GM12873 (cell line): ENCODE measurements around the gene TRIO.

Source experiments
- TF ChIP-seq, protein P1 (sequence below): IDR thresholded peaks from 2 replicates; pipeline ENCODE4 v1.5.1; 2012; ENCODE audit warnings: low read depth, mild to moderate bottlenecking, moderate library complexity, low read length, control low read depth; ENCODE audit not compliant: insufficient read depth; ENCODE audit errors: missing control alignments

TRIO gene

DNA sequence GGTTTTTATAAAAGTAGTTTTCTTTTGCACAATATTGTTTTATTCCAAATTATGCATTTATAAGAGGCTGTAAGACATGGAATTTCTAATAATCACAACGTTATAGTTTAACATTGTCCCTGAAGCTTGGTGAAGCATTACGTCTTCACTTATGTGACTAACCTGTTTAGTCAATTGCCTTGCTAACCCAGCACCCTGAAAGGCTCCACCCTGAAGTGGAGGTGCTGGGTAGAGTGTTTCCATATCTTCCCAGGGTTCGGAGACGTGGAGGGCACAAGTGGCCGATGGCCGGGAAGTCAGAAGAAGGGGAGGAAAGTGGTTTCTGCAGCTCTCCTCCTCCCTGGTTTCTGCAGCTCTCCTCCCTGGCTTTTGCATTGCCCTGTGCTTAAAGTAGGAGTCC is 83.4 kb downstream of the TRIO start:
- TF ChIP-seq, protein P1, sequence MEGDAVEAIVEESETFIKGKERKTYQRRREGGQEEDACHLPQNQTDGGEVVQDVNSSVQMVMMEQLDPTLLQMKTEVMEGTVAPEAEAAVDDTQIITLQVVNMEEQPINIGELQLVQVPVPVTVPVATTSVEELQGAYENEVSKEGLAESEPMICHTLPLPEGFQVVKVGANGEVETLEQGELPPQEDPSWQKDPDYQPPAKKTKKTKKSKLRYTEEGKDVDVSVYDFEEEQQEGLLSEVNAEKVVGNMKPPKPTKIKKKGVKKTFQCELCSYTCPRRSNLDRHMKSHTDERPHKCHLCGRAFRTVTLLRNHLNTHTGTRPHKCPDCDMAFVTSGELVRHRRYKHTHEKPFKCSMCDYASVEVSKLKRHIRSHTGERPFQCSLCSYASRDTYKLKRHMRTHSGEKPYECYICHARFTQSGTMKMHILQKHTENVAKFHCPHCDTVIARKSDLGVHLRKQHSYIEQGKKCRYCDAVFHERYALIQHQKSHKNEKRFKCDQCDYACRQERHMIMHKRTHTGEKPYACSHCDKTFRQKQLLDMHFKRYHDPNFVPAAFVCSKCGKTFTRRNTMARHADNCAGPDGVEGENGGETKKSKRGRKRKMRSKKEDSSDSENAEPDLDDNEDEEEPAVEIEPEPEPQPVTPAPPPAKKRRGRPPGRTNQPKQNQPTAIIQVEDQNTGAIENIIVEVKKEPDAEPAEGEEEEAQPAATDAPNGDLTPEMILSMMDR: no peak

DNA sequence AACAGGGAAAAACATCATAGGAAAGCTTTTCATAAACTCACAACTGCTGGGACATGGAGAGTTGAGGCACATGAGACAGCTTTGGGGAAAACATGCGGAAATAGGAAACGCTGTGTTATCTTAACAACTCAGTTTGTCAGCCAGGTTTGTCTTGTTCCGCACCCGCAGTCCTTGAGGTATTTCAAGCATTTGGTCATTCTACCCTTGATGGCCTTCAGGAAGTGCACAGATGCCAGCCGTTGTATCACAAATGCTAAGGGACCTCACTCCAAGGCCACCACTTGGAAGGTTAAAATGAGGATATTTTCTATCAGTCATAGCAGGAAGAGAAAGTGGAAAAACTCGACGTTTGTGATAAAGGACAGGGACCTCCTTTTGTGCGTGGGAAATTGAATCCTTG is 83.8 kb downstream of the TRIO start:
- TF ChIP-seq, protein P1: no peak

DNA sequence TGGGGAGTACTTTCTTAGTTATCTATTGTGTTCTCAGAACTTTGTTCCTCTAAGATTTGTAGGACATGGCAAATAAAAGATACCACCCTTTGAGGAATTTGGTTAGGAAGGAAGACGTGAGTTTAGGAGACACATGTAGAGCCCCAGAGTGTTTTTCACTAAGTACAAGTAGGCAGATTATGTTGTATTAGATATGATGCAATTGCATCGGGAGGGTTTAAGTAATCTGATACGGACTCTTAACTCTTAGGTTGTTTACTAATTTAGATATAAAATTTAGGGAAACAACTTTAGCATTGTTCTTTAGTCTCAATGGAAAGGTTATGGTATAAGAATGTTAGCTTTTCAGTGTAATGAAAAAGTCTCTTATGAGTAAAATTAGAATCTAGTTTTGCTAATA is 84.4 kb downstream of the TRIO start:
- TF ChIP-seq, protein P1: no peak

DNA sequence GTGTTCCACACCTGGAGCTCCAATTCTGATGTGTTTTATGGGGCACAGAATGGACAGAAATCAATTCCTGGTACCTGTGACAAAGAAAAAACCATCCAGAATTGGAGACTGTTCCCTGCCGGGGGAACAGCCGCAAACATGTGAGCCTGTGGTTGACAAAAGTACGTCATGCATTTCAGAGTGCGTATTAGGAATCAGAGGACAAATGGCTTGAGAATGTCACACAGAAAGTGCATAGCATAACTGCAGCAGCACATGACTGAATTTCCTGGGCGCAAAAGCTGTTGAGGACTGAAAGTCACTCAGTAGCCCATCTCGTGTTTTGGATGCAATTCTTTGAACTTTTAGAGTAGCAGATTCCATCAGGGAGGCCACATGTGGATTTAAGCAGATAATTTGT is 85.1 kb downstream of the TRIO start:
- TF ChIP-seq, protein P1: no peak

DNA sequence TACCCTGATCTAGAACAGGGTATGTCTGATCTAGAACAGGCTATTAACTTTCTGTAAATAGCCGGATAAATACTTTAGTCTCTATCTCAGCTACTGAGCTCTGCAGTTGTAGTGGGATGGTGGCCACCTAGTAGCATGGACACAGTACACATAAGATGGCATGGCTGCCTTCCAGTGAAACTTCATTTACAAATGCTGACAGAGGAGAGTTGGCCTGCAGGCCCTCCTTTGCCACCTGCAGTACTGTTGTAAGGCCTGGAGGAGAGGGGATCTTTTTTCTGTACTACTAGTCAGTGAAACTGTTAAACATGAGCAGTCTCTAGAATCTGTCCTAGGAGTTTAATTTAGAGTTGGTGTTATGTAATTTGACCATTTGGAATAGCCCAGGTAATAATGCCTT is 86.0 kb downstream of the TRIO start:
- TF ChIP-seq, protein P1: no peak

DNA sequence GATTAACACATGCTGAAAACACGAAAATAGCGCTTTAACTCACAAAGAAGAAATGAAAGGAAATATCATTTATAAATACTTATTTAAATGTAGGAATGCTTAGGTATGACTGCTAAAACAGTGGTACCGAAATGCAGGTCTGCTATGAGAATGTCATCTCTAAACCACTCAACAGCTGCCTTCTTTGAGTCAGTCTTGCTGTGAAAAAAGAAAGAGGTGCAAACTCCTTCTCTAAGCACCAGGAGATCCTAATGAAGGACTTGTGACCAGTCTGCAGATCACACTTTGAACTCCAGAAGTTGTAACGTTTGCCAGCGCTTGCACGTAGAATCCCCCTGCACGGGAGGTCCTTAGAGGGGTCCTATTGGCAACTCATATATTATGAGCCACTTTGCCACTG is 86.6 kb downstream of the TRIO start:
- TF ChIP-seq, protein P1: no peak

DNA sequence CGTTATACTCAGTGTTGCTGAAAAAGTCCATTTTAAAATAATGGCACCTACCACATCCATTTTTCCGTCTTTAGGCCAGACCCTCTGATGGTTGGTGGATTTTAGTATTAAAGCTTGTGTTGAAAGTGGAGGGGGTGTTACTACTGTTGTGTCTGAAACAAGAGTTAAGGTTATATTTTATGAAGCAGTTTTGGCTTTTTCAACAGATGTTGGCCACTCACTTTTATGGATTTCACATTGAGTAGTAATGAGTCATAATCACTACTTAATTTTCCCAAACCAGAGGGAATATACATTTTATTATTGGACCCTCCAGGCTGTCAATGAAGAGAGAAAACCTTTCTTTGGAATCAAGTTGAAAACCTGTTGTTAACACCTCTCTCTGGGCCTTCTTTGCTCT is 88.0 kb downstream of the TRIO start:
- TF ChIP-seq, protein P1: no peak
